Stimulated activated CD4-positive, alpha-beta T cell treated with anti-CD3 and anti-CD28 coated beads, Interleukin-12 subunit alpha, Interleukin-12 subunit beta, amount 100 ng/mL, for 24 hours (primary cell): ENCODE results near the gene CCDC9B.

Source experiments
- DNase-seq, 2 experiments: peaks; one replicate each; pipeline ENCODE4 v3.0.0-alpha.2; 2020; ENCODE audit warnings: low read depth in 2 of 2

Gene CCDC9B

GRCh38 chr15:40365624-40366456 lies 25.1 kb upstream of the CCDC9B start:
- DNase-seq: no peak

- no peak for DNase-seq
These were observed 24.3 kb upstream of the CCDC9B start for GRCh38 chr15:40365016-40365415.

GRCh38 chr15:40364251-40364650 lies 23.5 kb upstream of the CCDC9B start:
- DNase-seq: no peak

- no peak for DNase-seq
These were observed 22.9 kb upstream of the CCDC9B start for GRCh38 chr15:40363611-40364010.

- no peak for DNase-seq
These were observed 20.9 kb upstream of the CCDC9B start for GRCh38 chr15:40361640-40362039.

GRCh38 chr15:40360015-40360414 lies 19.3 kb upstream of the CCDC9B start:
- DNase-seq: no peak

GRCh38 chr15:40358471-40359353 lies 18.0 kb upstream of the CCDC9B start:
- no peak for DNase-seq

- DNase-seq: peak; percentile 81 to 82
These were observed 17.2 kb upstream of the CCDC9B start, which contains the start of gene DISP2 for GRCh38 chr15:40357723-40358470. TSS of gene DISP2 (plus strand) at chr15:40358219. CDS start at chr15:40358322, 103 bp downstream.

GRCh38 chr15:40357246-40357645 lies 16.5 kb upstream of the CCDC9B start:
- DNase-seq: no peak

- DNase-seq: no peak
These were observed 15.3 kb upstream of the CCDC9B start for GRCh38 chr15:40355976-40356585.

- DNase-seq: no peak
These were observed 13.9 kb upstream of the CCDC9B start for GRCh38 chr15:40354408-40355171.

GRCh38 chr15:40353697-40354096 lies 13.0 kb upstream of the CCDC9B start:
- DNase-seq: no peak

GRCh38 chr15:40352281-40352901 lies 11.7 kb upstream of the CCDC9B start:
- no peak for DNase-seq

GRCh38 chr15:40349163-40349562 lies 8.4 kb upstream of the CCDC9B start:
- DNase-seq: no peak

- no peak for DNase-seq
These were observed 7.7 kb upstream of the CCDC9B start for GRCh38 chr15:40348474-40348870.

GRCh38 chr15:40347559-40348473 lies 7.1 kb upstream of the CCDC9B start:
- DNase-seq: no peak

GRCh38 chr15:40346579-40347558 lies 6.1 kb upstream of the CCDC9B start:
- no peak for DNase-seq
